Activated naive CD8-positive, alpha-beta T cell treated with anti-CD3 and anti-CD28 coated beads for 36 hours (primary cell): ENCODE measurements around the gene ZDHHC24. TPM values are rescaled to one million over a fixed set of nuclear protein-coding genes. Genes with fewer than 3 reads are reported as not detected.
"Not testable (repeated sequence)": the region's sequence is repeated elsewhere in the genome, so short reads cannot be mapped to it uniquely, and the experiment has no call there.

Experiments
- DNase-seq: peaks from one replicate; pipeline ENCODE4 v3.0.0; 2021
- H3K27ac Mint-ChIP-seq: one replicate; pipeline ENCODE4 v1.8.0; 2022; ENCODE audit warnings: mild to moderate bottlenecking, moderate library complexity, mixed read lengths
- H3K27me3 Mint-ChIP-seq: one replicate; pipeline ENCODE4 v1.8.0; 2022; ENCODE audit warnings: mild to moderate bottlenecking, mixed read lengths
- H3K36me3 Mint-ChIP-seq: one replicate; pipeline ENCODE4 v1.8.0; 2021; ENCODE audit warnings: mild to moderate bottlenecking, mixed read lengths
- H3K4me1 Mint-ChIP-seq: one replicate; pipeline ENCODE4 v1.8.0; 2021; ENCODE audit warnings: mixed read lengths
- H3K4me3 Mint-ChIP-seq: one replicate; pipeline ENCODE4 v1.8.0; 2022; ENCODE audit warnings: mild to moderate bottlenecking, moderate library complexity, mixed read lengths
- H3K9me3 Mint-ChIP-seq: one replicate; pipeline ENCODE4 v1.8.0; 2022; ENCODE audit warnings: mixed read lengths
- total RNA-seq, 2 experiments: library from RNA; stranded (reverse); gene quantifications; one replicate each; pipeline ENCODE4 v1.2.3, GENCODE V29; 2021

ZDHHC24 gene
- total RNA-seq, 2 experiments from 2014 or later: 9.6 to 10.3 TPM

DNA sequence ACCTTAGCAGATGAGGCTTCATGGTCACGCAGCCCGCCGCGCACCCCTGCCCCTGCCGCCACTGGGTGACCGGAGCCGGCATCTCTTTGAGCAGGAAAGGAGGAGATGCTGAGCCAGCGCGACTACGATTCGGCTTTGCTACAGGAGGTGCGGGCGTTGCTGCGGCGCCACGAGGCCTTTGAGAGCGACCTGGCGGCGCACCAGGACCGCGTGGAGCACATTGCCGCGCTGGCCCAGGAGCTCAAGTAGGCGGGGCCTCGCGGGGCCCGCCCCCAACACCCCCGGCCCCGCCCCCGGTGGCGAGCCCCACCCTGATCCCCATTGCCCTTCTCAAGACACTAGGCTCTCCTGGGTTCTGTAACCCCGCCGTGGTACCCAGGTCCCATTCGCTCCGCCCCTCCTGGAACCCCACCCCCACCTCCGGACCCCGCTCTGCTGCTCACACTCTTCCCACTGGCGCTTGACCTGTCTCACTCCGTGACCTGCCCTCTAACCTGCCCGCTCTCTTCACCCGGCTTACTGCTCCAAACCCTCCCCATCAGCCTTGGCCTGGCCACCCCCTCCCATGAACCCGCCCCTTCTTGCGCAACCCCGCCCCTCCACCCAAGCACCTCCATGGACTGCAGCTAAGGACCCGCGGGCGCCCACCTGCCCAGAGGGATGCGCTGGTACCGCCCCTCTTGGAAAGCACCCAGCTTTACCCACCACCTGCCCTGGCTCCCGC, 13.5 kb upstream of the ZDHHC24 start:
- Mint-ChIP-seq H3K4me3 (no peak overlapping the region), H3K36me3 (no peaks in the 10 kb centered on the region), H3K27ac (no peak overlapping the region), H3K4me1 (no peaks in the 10 kb centered on the region), H3K27me3 (peaks cover 26% of the 10 kb centered on the region), H3K9me3 (no peaks in the 10 kb centered on the region)
- peak; percentile 41 for DNase-seq

DNA sequence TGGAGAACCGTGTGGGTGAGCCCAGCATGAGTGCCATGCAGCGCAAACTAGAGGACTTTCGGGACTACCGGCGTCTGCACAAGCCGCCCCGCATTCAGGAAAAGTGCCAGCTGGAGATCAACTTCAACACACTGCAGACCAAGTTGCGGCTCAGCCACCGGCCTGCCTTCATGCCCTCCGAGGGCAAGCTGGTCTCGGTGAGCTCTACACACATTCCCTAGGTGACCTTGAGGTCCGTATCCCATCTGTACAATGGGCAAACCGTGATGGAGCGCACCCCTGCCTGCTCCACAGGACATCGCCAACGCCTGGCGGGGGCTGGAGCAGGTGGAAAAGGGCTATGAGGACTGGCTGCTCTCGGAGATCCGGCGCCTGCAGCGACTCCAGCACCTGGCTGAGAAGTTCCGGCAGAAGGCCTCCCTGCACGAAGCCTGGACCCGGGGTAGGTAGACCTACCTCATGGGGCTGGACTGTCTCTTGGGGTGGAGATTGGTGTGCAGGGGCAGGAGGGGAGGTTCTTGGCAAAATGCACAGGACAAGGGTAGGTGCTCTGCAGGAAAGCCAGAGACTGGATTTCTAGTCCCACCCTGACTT, 12.0 kb upstream of the ZDHHC24 start:
- H3K27me3 Mint-ChIP-seq: peaks cover 26% of the 10 kb centered on the region
- H3K36me3 Mint-ChIP-seq: no peaks in the 10 kb centered on the region
- no peaks in the 10 kb centered on the region for H3K4me1 Mint-ChIP-seq
- H3K9me3 Mint-ChIP-seq: no peaks in the 10 kb centered on the region
- no peak for DNase-seq
- H3K27ac Mint-ChIP-seq: no peak overlapping the region
- H3K4me3 Mint-ChIP-seq: no peak overlapping the region

- Mint-ChIP-seq H3K27ac (no peak overlapping the region), H3K4me1 (no peaks in the 10 kb centered on the region), H3K4me3 (no peak overlapping the region), H3K9me3 (no peaks in the 10 kb centered on the region), H3K27me3 (peaks cover 26% of the 10 kb centered on the region), H3K36me3 (no peaks in the 10 kb centered on the region)
- DNase-seq: no peak
Observed at GRCh38 chr11:66556086-66556485, 10.2 kb upstream of the ZDHHC24 start.

- Mint-ChIP-seq H3K27ac (no peak overlapping the region), H3K36me3 (no peaks in the 10 kb centered on the region), H3K4me1 (no peaks in the 10 kb centered on the region), H3K9me3 (no peaks in the 10 kb centered on the region), H3K27me3 (peaks cover 26% of the 10 kb centered on the region), H3K4me3 (no peak overlapping the region)
- DNase-seq: no peak
Observed at GRCh38 chr11:66555416-66555815, 9.6 kb upstream of the ZDHHC24 start.

- no peak for DNase-seq
- no peak overlapping the region for H3K4me3 Mint-ChIP-seq
- no peak overlapping the region for H3K27ac Mint-ChIP-seq
- H3K27me3 Mint-ChIP-seq: peaks cover 26% of the 10 kb centered on the region
- H3K36me3 Mint-ChIP-seq: no peaks in the 10 kb centered on the region
- H3K9me3 Mint-ChIP-seq: no peaks in the 10 kb centered on the region
- no peaks in the 10 kb centered on the region for H3K4me1 Mint-ChIP-seq
Observed at GRCh38 chr11:66554602-66555001, 8.8 kb upstream of the ZDHHC24 start.

- peaks cover 5% of the 10 kb centered on the region for H3K27me3 Mint-ChIP-seq
- no peaks in the 10 kb centered on the region for H3K9me3 Mint-ChIP-seq
- no peak overlapping the region for H3K4me3 Mint-ChIP-seq
- H3K36me3 Mint-ChIP-seq: no peaks in the 10 kb centered on the region
- no peak overlapping the region for H3K27ac Mint-ChIP-seq
- DNase-seq: no peak
- H3K4me1 Mint-ChIP-seq: peaks cover 2% of the 10 kb centered on the region
Observed at GRCh38 chr11:66550887-66551286, 5.0 kb upstream of the ZDHHC24 start.

DNA sequence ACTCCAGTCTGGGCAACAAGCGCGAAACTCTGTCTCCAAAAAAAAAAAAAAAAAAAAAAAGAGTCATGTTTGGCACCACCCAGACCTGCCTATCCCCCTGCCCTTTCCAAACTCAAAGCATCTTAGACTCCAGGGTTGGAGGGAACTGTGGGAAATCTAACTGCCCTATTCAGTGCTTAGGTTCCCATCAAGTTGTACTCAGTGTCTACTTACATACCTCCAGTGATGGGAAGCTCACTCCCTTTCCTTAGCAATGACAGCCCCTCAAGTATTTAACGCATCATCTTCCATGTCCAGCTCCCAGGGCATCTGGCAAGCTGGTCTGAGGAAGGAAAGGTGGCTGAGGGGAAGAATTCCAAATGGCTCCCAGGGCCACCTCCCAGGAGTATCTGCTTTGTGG, 3.8 kb upstream of the ZDHHC24 start:
- H3K4me3 Mint-ChIP-seq: no peak overlapping the region
- H3K4me1 Mint-ChIP-seq: peaks cover 6% of the 10 kb centered on the region
- no peaks in the 10 kb centered on the region for H3K27me3 Mint-ChIP-seq
- H3K36me3 Mint-ChIP-seq: no peaks in the 10 kb centered on the region
- H3K27ac Mint-ChIP-seq: no peak overlapping the region
- DNase-seq: no peak
- H3K9me3 Mint-ChIP-seq: no peaks in the 10 kb centered on the region

DNA sequence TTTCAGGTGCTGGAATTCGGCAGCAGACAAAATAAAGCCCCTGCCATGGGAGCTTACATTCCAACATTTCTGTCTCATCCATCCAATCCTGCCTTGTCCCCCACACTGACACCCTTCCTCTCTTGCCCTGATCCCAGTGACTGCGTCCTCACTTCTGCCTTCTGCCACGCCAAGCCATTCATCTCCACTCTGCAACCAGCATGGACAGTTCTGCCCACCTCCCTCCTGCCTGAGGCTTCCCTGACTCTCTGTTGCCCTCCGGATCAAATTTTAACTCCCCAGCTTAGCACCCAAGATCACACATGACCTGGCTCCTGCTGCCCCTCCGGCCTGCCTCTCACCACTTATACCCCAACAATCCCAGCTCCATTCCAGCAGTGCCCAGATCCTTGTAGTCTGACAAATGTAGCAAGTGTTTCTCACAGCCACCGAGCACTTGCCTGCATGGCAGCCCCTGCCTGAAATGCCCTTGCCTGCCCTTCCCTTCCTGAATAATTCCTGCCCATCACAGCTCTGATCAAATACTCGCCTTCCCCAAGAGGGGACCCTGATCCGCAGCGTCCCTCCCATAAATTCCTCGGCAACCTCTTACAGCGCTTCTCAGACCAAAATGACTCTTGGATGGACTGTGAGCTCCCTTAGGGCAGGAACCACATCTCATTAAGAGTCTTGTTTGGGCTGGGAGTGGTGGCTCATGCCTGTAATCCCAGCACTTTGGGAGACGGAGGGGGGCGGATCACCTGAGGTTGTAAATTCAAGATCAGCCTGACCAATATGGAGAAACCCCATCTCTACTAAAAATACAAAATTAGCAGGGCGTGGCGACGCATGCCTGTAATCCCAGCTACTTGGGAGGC, 3.2 kb upstream of the ZDHHC24 start:
- no peak for DNase-seq
- peaks cover 11% of the 10 kb centered on the region for H3K4me1 Mint-ChIP-seq
- H3K9me3 Mint-ChIP-seq: no peaks in the 10 kb centered on the region
- H3K36me3 Mint-ChIP-seq: no peaks in the 10 kb centered on the region
- H3K4me3 Mint-ChIP-seq: no peak overlapping the region
- no peaks in the 10 kb centered on the region for H3K27me3 Mint-ChIP-seq
- H3K27ac Mint-ChIP-seq: no peak overlapping the region

- Mint-ChIP-seq H3K36me3 (no peaks in the 10 kb centered on the region), H3K27ac (no peak overlapping the region), H3K4me1 (peaks cover 20% of the 10 kb centered on the region), H3K27me3 (no peaks in the 10 kb centered on the region), H3K9me3 (no peaks in the 10 kb centered on the region), H3K4me3 (no peak overlapping the region)
- DNase-seq: no peak
Observed at GRCh38 chr11:66548041-66548440, 2.2 kb upstream of the ZDHHC24 start.

DNA sequence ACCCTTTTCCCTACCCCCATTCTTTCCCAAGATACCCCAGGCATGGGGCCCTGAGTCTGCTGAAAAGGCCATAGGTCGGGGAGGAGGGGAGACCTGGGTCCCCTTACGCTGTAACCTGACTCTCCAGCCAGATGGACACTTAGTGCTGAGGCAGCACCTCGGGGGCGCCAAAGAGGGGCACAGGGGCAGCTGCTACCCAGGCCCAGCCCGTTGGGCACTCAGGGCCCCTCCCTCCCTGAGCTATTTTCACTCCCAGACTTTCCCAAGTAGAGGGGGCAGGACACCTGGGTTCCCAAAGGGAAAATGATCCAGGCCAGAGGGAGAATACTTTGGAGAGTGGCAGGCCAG, 1.8 kb upstream of the ZDHHC24 start:
- Mint-ChIP-seq H3K27ac (no peak overlapping the region), H3K4me3 (no peak overlapping the region), H3K27me3 (no peaks in the 10 kb centered on the region), H3K4me1 (peaks cover 21% of the 10 kb centered on the region), H3K9me3 (no peaks in the 10 kb centered on the region), H3K36me3 (no peaks in the 10 kb centered on the region)
- no peak for DNase-seq

GRCh38 chr11:66546966-66547661, 1.3 kb upstream of the ZDHHC24 start:
- Mint-ChIP-seq H3K27ac (no peak overlapping the region), H3K36me3 (no peaks in the 10 kb centered on the region), H3K9me3 (no peaks in the 10 kb centered on the region), H3K4me1 (peaks cover 21% of the 10 kb centered on the region), H3K27me3 (no peaks in the 10 kb centered on the region), H3K4me3 (peak overlapping the region; percentile 90)
- no peak for DNase-seq

GRCh38 chr11:66546368-66546965, 619 bp upstream of the ZDHHC24 start, which contains the start of gene ACTN3:
Gene ACTN3, plus strand, starts transcription at chr11:66546903. Its CDS starts 35 bp downstream, at chr11:66546938.
- Mint-ChIP-seq H3K4me1 (peaks cover 21% of the 10 kb centered on the region), H3K27ac (peak within 1 kb of the TSS; percentile 32), H3K9me3 (no peaks in the 10 kb centered on the region), H3K4me3 (peak within 1 kb of the TSS; percentile 90), H3K27me3 (no peaks in the 10 kb centered on the region), H3K36me3 (no peaks in the 10 kb centered on the region)
- no peak for DNase-seq

- H3K36me3 Mint-ChIP-seq, H3K9me3 Mint-ChIP-seq, H3K27me3 Mint-ChIP-seq, DNase-seq: not testable (repeated sequence)
- H3K4me3 Mint-ChIP-seq: peak overlapping the region; percentile 90
- peak overlapping the region; percentile 69 for H3K27ac Mint-ChIP-seq
- peaks cover 21% of the 10 kb centered on the region for H3K4me1 Mint-ChIP-seq
Observed at GRCh38 chr11:66544952-66545351, 896 bp downstream of the ZDHHC24 start.

DNA sequence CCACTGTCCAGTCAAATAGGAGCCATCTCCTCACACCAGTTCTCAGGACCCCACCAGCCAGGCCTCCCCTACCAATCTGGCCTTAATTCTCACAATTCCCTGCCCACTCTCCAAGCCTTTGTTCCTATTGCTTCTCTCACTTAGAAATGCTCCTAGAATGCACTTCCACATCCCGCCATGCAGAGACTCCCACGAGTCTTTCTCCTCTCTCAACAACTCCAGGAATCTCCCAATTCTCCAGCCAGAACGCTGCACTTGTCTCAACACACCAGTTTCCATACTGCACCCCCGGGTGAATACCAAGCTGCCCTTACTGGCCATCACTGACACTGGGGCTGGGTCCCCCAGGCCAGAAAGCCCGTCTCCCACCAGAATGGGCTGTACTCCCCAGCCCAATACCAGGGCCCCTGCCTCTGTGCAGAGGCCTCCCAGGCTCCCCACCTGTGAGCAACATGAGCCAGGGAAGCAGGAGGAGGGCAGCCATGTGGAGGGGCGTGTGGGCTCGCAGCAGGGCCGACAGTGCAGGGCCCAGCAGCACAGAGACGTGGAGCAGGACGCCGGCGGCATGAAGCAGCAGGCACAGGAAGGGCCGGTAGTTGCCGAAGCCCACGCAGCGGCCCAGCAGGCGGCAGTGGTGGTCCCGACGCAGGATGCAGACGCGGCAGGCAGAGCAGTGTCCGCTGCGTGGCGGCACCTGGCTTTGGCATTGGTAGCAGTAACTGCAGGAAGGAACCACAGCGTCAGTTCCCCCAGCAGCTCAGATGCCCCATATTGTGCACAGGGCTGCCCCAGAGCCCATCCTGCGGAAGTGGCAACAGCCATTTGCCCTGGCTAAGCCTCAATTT, 2.4 kb downstream of the ZDHHC24 start:
- peak overlapping the region; percentile 67 for H3K4me3 Mint-ChIP-seq
- H3K4me1 Mint-ChIP-seq: peaks cover 21% of the 10 kb centered on the region
- peak; percentile 76 for DNase-seq
- H3K27ac Mint-ChIP-seq: peak overlapping the region; percentile 84
- H3K9me3 Mint-ChIP-seq: no peaks in the 10 kb centered on the region
- no peaks in the 10 kb centered on the region for H3K36me3 Mint-ChIP-seq
- no peaks in the 10 kb centered on the region for H3K27me3 Mint-ChIP-seq
